ENCODE measurements around the gene LCP1. TPM values are rescaled to one million over a fixed set of nuclear protein-coding genes. Genes with fewer than 3 reads are reported as not detected.

Gene LCP1
- total and polyA plus RNA-seq, 12 donors: 17.3 to 109 (median 59.8) TPM

- intact Hi-C loops (cut with DNase I): loop anchor here in 1 of 2 donors (10.0 kb wide), 1 partner anchor 141 kb away; no protein-coding TSS in a partner anchor
Observed at GRCh38 chr13:46154136-46154801, 27.7 kb downstream of the LCP1 start.

GRCh38 chr13:46152627-46153328 is 29.2 kb downstream of the LCP1 start:
- no peak for TF ChIP-seq POLR2A (IDR thresholded peaks at IDR 0.05)
- TF ChIP-seq CTCF (IDR thresholded peaks at IDR 0.05): no peak
- no peak for DNase-seq
- 86 to 95% (median 93%) methylated on average over 6 of the region's 6 CpGs for WGBS, 4 donors
- Histone ChIP-seq H3K4me1 (replicated peaks in 1 of 2) (no peaks in the 10 kb centered on the region), H3K36me3 (replicated peaks in 1 of 2) (no peaks in the 10 kb centered on the region), H3K27me3 (no peaks in the 10 kb centered on the region), H3K9me3 (replicated peaks in 1 of 3) (no peaks in the 10 kb centered on the region), H3K27ac (no peak overlapping the region), H3K4me3 (no peak overlapping the region)
- intact Hi-C loops (cut with DNase I): loop anchor here in 1 of 2 donors (10.0 kb wide), 1 partner anchor 142 kb away; no protein-coding TSS in a partner anchor

More at GRCh38 chr13:46154136-46154801, 27.7 kb downstream of the LCP1 start:
- Histone ChIP-seq H3K27me3 (no peaks in the 10 kb centered on the region), H3K9me3 (replicated peaks in 1 of 3) (no peaks in the 10 kb centered on the region), H3K4me1 (replicated peaks in 1 of 2) (no peaks in the 10 kb centered on the region), H3K36me3 (replicated peaks in 1 of 2) (peaks cover 0 to 3% of the 10 kb centered on the region in 2 donors), H3K4me3 (no peak overlapping the region), H3K27ac (no peak overlapping the region)
- 68 to 73% (median 70%) methylated on average over 7 of the region's 7 CpGs for WGBS, 4 donors
- DNase-seq: no peak
- TF ChIP-seq CTCF (IDR thresholded peaks at IDR 0.05) (no peak), POLR2A (IDR thresholded peaks at IDR 0.05) (no peak)

GRCh38 chr13:46150134-46150693 is 31.8 kb downstream of the LCP1 start:
- Histone ChIP-seq H3K4me3 (no peak overlapping the region), H3K4me1 (replicated peaks in 1 of 2) (no peaks in the 10 kb centered on the region), H3K27me3 (no peaks in the 10 kb centered on the region), H3K9me3 (replicated peaks in 1 of 3) (no peaks in the 10 kb centered on the region), H3K36me3 (replicated peaks in 1 of 2) (no peaks in the 10 kb centered on the region), H3K27ac (no peak overlapping the region)
- TF ChIP-seq POLR2A (IDR thresholded peaks at IDR 0.05) (no peak), CTCF (IDR thresholded peaks at IDR 0.05) (no peak)
- DNase-seq: no peak
- intact Hi-C loops (cut with DNase I): loop anchor here in 1 of 2 donors (10.0 kb wide), 1 partner anchor 145 kb away; no protein-coding TSS in a partner anchor
- 94 to 96% (median 95%) methylated on average over 1 of the region's 1 CpG for WGBS, 4 donors
